Sigmoid colon (tissue), 7 donors: ENCODE data around the gene HDAC4. TPM values are rescaled to one million over a fixed set of nuclear protein-coding genes. Genes with fewer than 3 reads are reported as not detected.
A peak's percentile ranks its signal among the peaks of the same experiment; 100 is the strongest.

Experiments used
- DNase-seq: peaks from one replicate; pipeline ENCODE4 v3.0.0-alpha.2; 2019
- H3K27ac ChIP-seq, 4 donors: fragments of 200-600 bp; sonication (generic); one replicate each; pipeline ENCODE4 v1.5.1; 2016 to 2019; ENCODE audit warnings: mild to moderate bottlenecking in 1 of 4
- H3K27me3 ChIP-seq, 3 donors: fragments of 200-600 bp; sonication (generic); one replicate each; pipeline ENCODE4 v1.5.1; 2019; ENCODE audit warnings: mild to moderate bottlenecking in 1 of 3
- H3K36me3 ChIP-seq, 4 donors: fragments of 200-600 bp; sonication (generic); one replicate each; pipeline ENCODE4 v1.5.1; 2016 to 2019
- H3K4me1 ChIP-seq, 4 donors: fragments of 200-600 bp; sonication (generic); one replicate each; pipeline ENCODE4 v1.5.1; 2017 to 2019
- H3K4me3 ChIP-seq, 4 donors: fragments of 200-600 bp; sonication (generic); one replicate each; pipeline ENCODE4 v1.5.1; 2017 to 2019; ENCODE audit warnings: mild to moderate bottlenecking in 2 of 4, moderate library complexity in 1 of 4
- H3K9me3 ChIP-seq, 4 donors: fragments of 200-600 bp in 3 of 4; sonication (generic) in 3 of 4; one replicate each; pipeline versions ENCODE4 v1.5.1 to v1.6.1; 2013 to 2019
- CTCF ChIP-seq, 4 experiments: fragments of 450-650 bp in 3 of 4; fragments of 200-600 bp in 1 of 4; IDR thresholded peaks; one replicate each; pipeline ENCODE4 v1.5.1; 2016 to 2019; ENCODE audit warnings: antibody characterized with exemption in 4 of 4, mild to moderate bottlenecking in 3 of 4, moderate library complexity in 2 of 4
- EP300 ChIP-seq, 4 donors: sonication (generic); formaldehyde crosslinking; IDR thresholded peaks; one replicate each; pipeline ENCODE4 v1.6.1; 2017; ENCODE audit warnings: antibody characterized with exemption in 4 of 4
- POLR2A ChIP-seq, 2 donors: fragments of 450-650 bp; IDR thresholded peaks; one replicate each; pipeline ENCODE4 v1.6.1; 2016; ENCODE audit warnings: antibody characterized with exemption in 2 of 2, mild to moderate bottlenecking in 2 of 2, moderate library complexity in 2 of 2
- POLR2AphosphoS5 ChIP-seq, 4 donors: sonication (generic); formaldehyde crosslinking; IDR thresholded peaks; one replicate each; pipeline ENCODE4 v1.6.1; 2017; ENCODE audit warnings: antibody characterized with exemption in 4 of 4
- WGBS, 2 donors: extraction: QIAGEN DNeasy Blood & Tissue Kit; methylation state at CpG; one replicate each; pipeline ENCODE4 v1.1.7; 2013; 5-methylcytosine and 5-hydroxymethylcytosine counted together
- intact Hi-C: fragments of 100-400 bp; cut with DNase I; formaldehyde crosslinking; loops from one replicate; pipeline ENCODE4 v1.15.1; 2023
- polyA plus RNA-seq, 3 donors: library from polyadenylated mRNA; stranded (reverse); fragments of 200-250 nt; gene quantifications; one replicate each; pipeline ENCODE4 v1.2.3, GENCODE V29; 2013
- total RNA-seq, 4 donors: library from RNA; depleted of rRNA; stranded (reverse); fragments of >200 nt; gene quantifications; one replicate each; pipeline ENCODE4 v1.1.0, GENCODE V29; 2016
- donor health status: healthy with polysubstance abuse.
- donor health status: Bipolar disorder and iron deficiency.
- donor health status: healthy.

The HDAC4 gene
- total and polyA plus RNA-seq, 7 donors = 1.8 to 196 (median 77.0) TPM

GRCh38 chr2:239111401-239112100, 289.3 kb downstream of the HDAC4 start:
- Histone ChIP-seq H3K27me3 (no peaks in the 10 kb centered on the region), H3K4me1 (peaks cover 0 to 70% (median 54%) of the 10 kb centered on the region in 4 donors), H3K9me3 (no peaks in the 10 kb centered on the region), H3K27ac (peak overlapping the region; percentile 80 to 96 (median 88)), H3K36me3 (peaks cover 34 to 72% (median 46%) of the 10 kb centered on the region in 4 donors), H3K4me3 (no peak overlapping the region)
- intact Hi-C loops = loop anchor here (5.0 to 10.0 kb wide), 3 partner anchors 196 to 883 kb away; no protein-coding TSS in a partner anchor
- WGBS, 2 donors = 94% methylated on average over 36 of the region's 36 CpGs
- no peak for TF ChIP-seq CTCF (IDR thresholded peaks at IDR 0.05)
- peak in 3 of 4 donors; percentile 16 to 20 (median 19) for TF ChIP-seq POLR2AphosphoS5 (IDR thresholded peaks at IDR 0.05)
- DNase-seq = peak; percentile 87

GRCh38 chr2:239110595-239111048, 290.2 kb downstream of the HDAC4 start:
- Histone ChIP-seq H3K36me3 (peaks cover 39 to 80% (median 50%) of the 10 kb centered on the region in 4 donors), H3K27ac (peak overlapping the region; percentile 80 to 96 (median 88)), H3K9me3 (no peaks in the 10 kb centered on the region), H3K27me3 (no peaks in the 10 kb centered on the region), H3K4me3 (no peak overlapping the region), H3K4me1 (peaks cover 0 to 68% (median 54%) of the 10 kb centered on the region in 4 donors)
- intact Hi-C loops = loop anchor here (5.0 to 10.0 kb wide), 3 partner anchors 197 to 884 kb away; no protein-coding TSS in a partner anchor
- WGBS, 2 donors = 84 to 87% methylated on average over 14 of the region's 14 CpGs
- DNase-seq = peak; percentile 96
- no peak for TF ChIP-seq POLR2A (IDR thresholded peaks at IDR 0.05)
- peak; percentile 43 to 84 (median 58) for TF ChIP-seq POLR2AphosphoS5 (IDR thresholded peaks at IDR 0.05)
- peak in 3 of 4 donors; percentile 82 to 99 (median 97) for TF ChIP-seq EP300 (IDR thresholded peaks at IDR 0.05)

DNA sequence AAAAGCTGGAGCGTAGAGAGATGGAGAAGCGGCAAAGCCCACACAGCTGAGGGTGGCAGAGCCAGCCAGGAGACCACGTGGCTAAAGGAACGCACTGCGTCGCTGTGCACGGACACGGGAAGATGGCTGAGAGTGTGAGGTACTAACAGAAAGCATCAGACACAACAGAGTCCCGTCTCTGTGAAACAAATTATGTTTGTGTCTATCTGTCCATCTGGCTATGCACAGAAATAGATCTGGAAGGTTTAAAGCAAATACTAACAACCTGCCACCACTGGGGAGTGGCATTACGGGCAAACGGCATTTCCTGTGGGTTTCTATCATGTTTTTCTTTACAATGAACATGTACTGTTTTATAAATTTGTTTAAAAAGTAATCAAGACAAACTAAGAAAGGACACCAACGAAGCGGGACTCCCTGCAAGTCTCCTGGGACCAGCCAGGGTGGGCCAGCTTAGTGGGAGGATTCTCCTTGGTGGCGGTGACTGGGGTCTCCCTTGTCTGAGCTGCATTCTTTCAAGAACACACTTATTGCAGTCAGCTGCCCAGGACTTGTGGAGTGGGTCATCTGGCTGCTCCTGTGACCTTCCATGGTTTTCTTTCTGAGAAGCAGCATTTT, 290.8 kb downstream of the HDAC4 start:
- WGBS, 2 donors = 85 to 88% methylated on average over 14 of the region's 14 CpGs
- peaks cover 34 to 83% (median 56%) of the 10 kb centered on the region in 4 donors for H3K36me3 ChIP-seq
- intact Hi-C loops = loop anchor here (2.0 to 10.0 kb wide), 4 partner anchors 197 to 885 kb away; partner anchors contain the start of gene HDAC4
- H3K4me1 ChIP-seq = peaks cover 0 to 62% (median 52%) of the 10 kb centered on the region in 4 donors
- no peak for DNase-seq
- H3K27me3 ChIP-seq = no peaks in the 10 kb centered on the region
- TF ChIP-seq POLR2A (IDR thresholded peaks at IDR 0.05) (no peak), CTCF (IDR thresholded peaks at IDR 0.05) (no peak), EP300 (IDR thresholded peaks at IDR 0.05) (no peak), POLR2AphosphoS5 (IDR thresholded peaks at IDR 0.05) (no peak)
- no peaks in the 10 kb centered on the region for H3K9me3 ChIP-seq
- peak overlapping the region; percentile 80 to 96 (median 88) for H3K27ac ChIP-seq
- H3K4me3 ChIP-seq = no peak overlapping the region

GRCh38 chr2:239109041-239109927, 291.5 kb downstream of the HDAC4 start:
- Histone ChIP-seq H3K4me1 (peaks cover 0 to 54% (median 44%) of the 10 kb centered on the region in 4 donors), H3K27ac (peak overlapping the region; percentile 80 to 96 (median 88)), H3K27me3 (no peaks in the 10 kb centered on the region), H3K9me3 (no peaks in the 10 kb centered on the region), H3K4me3 (no peak overlapping the region), H3K36me3 (peaks cover 28 to 83% (median 57%) of the 10 kb centered on the region in 4 donors)
- no peak for DNase-seq
- TF ChIP-seq POLR2A (IDR thresholded peaks at IDR 0.05) (no peak), POLR2AphosphoS5 (IDR thresholded peaks at IDR 0.05) (peak in 2 of 4 donors; percentile 13 to 38), EP300 (IDR thresholded peaks at IDR 0.05) (peak in 2 of 4 donors; percentile 51 to 55), CTCF (IDR thresholded peaks at IDR 0.05) (no peak)
- intact Hi-C loops = loop anchor here (2.0 kb wide), 1 partner anchor 292 kb away; the partner anchor contains the start of gene HDAC4
- 57 to 86% methylated on average over 19 of the region's 19 CpGs for WGBS, 2 donors
